GM12864 (cell line): ENCODE results near the gene KMO.
A peak's percentile ranks its signal among the peaks of the same experiment; 100 is the strongest.

Experiments
- DNase-seq: peaks from one replicate; pipeline ENCODE4 v3.0.0-alpha.2; 2011; ENCODE audit warnings: low read depth
- H3K4me3 ChIP-seq: 2 replicates; pipeline ENCODE4 v1.5.1; 2011; ENCODE audit warnings: mild to moderate bottlenecking, low read depth, low read length, control low read depth
- TF ChIP-seq, protein P1 (sequence below): IDR thresholded peaks from 2 replicates; pipeline ENCODE4 v1.5.1; 2011; ENCODE audit warnings: low read depth, mild to moderate bottlenecking, moderate library complexity, low read length, control low read depth, inconsistent platforms; ENCODE audit errors: missing control alignments

Gene KMO

GRCh38 chr1:241536304-241536703 is 4.1 kb downstream of the KMO start:
- H3K4me3 ChIP-seq = no peak overlapping the region
- DNase-seq = no peak
- TF ChIP-seq, protein P1, sequence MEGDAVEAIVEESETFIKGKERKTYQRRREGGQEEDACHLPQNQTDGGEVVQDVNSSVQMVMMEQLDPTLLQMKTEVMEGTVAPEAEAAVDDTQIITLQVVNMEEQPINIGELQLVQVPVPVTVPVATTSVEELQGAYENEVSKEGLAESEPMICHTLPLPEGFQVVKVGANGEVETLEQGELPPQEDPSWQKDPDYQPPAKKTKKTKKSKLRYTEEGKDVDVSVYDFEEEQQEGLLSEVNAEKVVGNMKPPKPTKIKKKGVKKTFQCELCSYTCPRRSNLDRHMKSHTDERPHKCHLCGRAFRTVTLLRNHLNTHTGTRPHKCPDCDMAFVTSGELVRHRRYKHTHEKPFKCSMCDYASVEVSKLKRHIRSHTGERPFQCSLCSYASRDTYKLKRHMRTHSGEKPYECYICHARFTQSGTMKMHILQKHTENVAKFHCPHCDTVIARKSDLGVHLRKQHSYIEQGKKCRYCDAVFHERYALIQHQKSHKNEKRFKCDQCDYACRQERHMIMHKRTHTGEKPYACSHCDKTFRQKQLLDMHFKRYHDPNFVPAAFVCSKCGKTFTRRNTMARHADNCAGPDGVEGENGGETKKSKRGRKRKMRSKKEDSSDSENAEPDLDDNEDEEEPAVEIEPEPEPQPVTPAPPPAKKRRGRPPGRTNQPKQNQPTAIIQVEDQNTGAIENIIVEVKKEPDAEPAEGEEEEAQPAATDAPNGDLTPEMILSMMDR = no peak

GRCh38 chr1:241536969-241537368 is 4.8 kb downstream of the KMO start:
- DNase-seq = no peak
- H3K4me3 ChIP-seq = no peak overlapping the region
- TF ChIP-seq, protein P1 = no peak

- TF ChIP-seq, protein P1 = no peak
- DNase-seq = no peak
- H3K4me3 ChIP-seq = no peak overlapping the region
Measured at GRCh38 chr1:241542199-241542907, 10.2 kb downstream of the KMO start.

- H3K4me3 ChIP-seq = no peak overlapping the region
- DNase-seq = no peak
- TF ChIP-seq, protein P1 = no peak
Measured at GRCh38 chr1:241548008-241548407, 15.8 kb downstream of the KMO start.

GRCh38 chr1:241550318-241550717 is 18.1 kb downstream of the KMO start:
- DNase-seq = no peak
- H3K4me3 ChIP-seq = no peak overlapping the region
- TF ChIP-seq, protein P1 = no peak

DNA sequence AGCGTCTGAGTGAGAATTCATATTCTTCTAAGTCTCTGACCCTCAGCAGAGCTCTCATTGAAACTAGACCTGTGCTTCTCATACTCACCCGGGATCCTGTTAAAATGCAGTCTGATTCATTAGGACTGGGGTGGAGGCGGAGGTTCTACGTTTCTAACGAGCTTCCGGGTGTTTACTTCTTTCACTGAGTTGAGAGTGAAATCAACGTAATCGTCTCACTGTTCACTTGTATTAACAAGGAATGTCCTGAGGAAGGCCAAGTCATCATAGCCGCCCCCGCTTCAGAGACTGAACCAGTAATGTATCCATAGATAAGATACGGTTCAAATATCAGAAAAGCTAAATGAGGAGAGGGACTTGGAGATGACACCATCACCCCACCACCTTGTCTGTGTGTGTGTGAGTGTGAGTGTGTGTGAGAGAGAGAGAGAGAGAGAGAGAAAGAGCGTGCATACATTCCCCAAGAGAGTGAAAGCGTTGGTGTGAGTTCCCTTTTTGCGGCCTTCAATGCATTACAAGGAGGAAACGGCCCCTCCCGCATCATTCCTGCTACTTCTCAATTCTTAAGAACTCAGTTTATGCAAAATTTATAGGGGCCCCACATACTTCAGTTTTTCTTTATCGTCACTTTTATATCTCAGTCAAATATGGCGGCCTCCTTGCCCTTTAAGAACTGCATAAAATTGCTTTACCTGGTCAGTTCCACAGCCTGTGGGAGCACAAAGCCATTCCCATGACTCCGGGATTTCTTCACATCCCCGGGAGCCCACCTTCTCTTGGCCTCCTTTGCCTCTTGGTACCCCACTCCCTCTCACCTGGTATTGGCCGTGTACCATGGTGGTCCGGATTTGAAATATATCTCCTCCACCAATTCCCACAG is 19.8 kb downstream of the KMO start:
- TF ChIP-seq, protein P1 = no peak
- DNase-seq = peak; percentile 80
- peak overlapping the region; percentile 36 for H3K4me3 ChIP-seq
